Loucy (cell line): ENCODE data around the gene ZNF225.
A peak's percentile ranks its signal among the peaks of the same experiment; 100 is the strongest.

Experiments used
- H2AFZ ChIP-seq: fragments of 200-600 bp; sonication (generic); 2 replicates; pipeline ENCODE4 v1.6.0; 2016; ENCODE audit warnings: antibody characterized with exemption, mild to moderate bottlenecking, low read length, moderate library complexity
- H3F3A ChIP-seq: fragments of 200-600 bp; 2 replicates; pipeline ENCODE4 v1.6.0; 2016; ENCODE audit warnings: antibody characterized with exemption, low read depth, mild to moderate bottlenecking
- H3K27me3 ChIP-seq: fragments of 200-600 bp; sonication (generic); 2 replicates; pipeline ENCODE4 v1.6.1; 2014; ENCODE audit warnings: low read length, mild to moderate bottlenecking; ENCODE audit not compliant: insufficient read depth, poor library complexity, severe bottlenecking
- H3K36me3 ChIP-seq: fragments of 200-600 bp; sonication (generic); 2 replicates; pipeline ENCODE4 v1.6.1; 2016; ENCODE audit warnings: low read length; ENCODE audit not compliant: insufficient read depth
- H3K4me1 ChIP-seq: fragments of 200-600 bp; sonication (generic); 2 replicates; pipeline ENCODE4 v1.5.1; 2014; ENCODE audit warnings: low read length, mild to moderate bottlenecking; ENCODE audit not compliant: insufficient read depth, poor library complexity, severe bottlenecking
- H3K4me2 ChIP-seq: fragments of 200-600 bp; sonication (generic); 2 replicates; pipeline ENCODE4 v1.6.0; 2014; ENCODE audit warnings: antibody characterized with exemption, low read length, low read depth, mild to moderate bottlenecking; ENCODE audit not compliant: poor library complexity, severe bottlenecking
- H3K4me3 ChIP-seq: fragments of 200-600 bp; sonication (generic); 2 replicates; pipeline ENCODE4 v1.5.1; 2014; ENCODE audit warnings: low read length, mild to moderate bottlenecking, mixed read lengths; ENCODE audit not compliant: poor library complexity, severe bottlenecking
- H3K79me2 ChIP-seq: fragments of 200-600 bp; sonication (generic); 2 replicates; pipeline ENCODE4 v1.6.1; 2014; ENCODE audit warnings: low read length; ENCODE audit not compliant: insufficient read depth
- H3K9ac ChIP-seq: fragments of 200-600 bp; sonication (generic); 2 replicates; pipeline ENCODE4 v1.6.0; 2014; ENCODE audit warnings: mild to moderate bottlenecking, low read depth, low read length, moderate library complexity; ENCODE audit not compliant: poor library complexity, severe bottlenecking
- H3K9me2 ChIP-seq: fragments of 200-600 bp; sonication (generic); replicated peaks from 2 replicates; pipeline ENCODE4 v1.6.1; 2016; ENCODE audit warnings: low read depth, low read length, mixed read lengths
- H3K9me3 ChIP-seq: fragments of 200-600 bp; sonication (generic); 2 replicates; pipeline ENCODE4 v1.6.1; 2014; ENCODE audit warnings: mild to moderate bottlenecking, antibody characterized with exemption, low read length, low read depth; ENCODE audit not compliant: insufficient read depth
- H4K20me1 ChIP-seq: fragments of 200-600 bp; sonication (generic); 2 replicates; pipeline ENCODE4 v1.6.0; 2014; ENCODE audit warnings: antibody characterized with exemption, low read length, mild to moderate bottlenecking; ENCODE audit not compliant: insufficient read depth, poor library complexity, severe bottlenecking
- EZH2phosphoT487 ChIP-seq: fragments of 200-600 bp; IDR thresholded peaks from 2 replicates; pipeline ENCODE4 v1.6.1; 2018; ENCODE audit warnings: antibody characterized with exemption, mild to moderate bottlenecking, moderate library complexity, borderline replicate concordance
- TF ChIP-seq, protein P1 (sequence below): fragments of 200-600 bp; sonication (generic); conservative IDR thresholded peaks from 2 replicates; pipeline ENCODE4 v1.5.1; 2014; ENCODE audit warnings: mild to moderate bottlenecking, antibody characterized with exemption, low read length

The ZNF225 gene

DNA sequence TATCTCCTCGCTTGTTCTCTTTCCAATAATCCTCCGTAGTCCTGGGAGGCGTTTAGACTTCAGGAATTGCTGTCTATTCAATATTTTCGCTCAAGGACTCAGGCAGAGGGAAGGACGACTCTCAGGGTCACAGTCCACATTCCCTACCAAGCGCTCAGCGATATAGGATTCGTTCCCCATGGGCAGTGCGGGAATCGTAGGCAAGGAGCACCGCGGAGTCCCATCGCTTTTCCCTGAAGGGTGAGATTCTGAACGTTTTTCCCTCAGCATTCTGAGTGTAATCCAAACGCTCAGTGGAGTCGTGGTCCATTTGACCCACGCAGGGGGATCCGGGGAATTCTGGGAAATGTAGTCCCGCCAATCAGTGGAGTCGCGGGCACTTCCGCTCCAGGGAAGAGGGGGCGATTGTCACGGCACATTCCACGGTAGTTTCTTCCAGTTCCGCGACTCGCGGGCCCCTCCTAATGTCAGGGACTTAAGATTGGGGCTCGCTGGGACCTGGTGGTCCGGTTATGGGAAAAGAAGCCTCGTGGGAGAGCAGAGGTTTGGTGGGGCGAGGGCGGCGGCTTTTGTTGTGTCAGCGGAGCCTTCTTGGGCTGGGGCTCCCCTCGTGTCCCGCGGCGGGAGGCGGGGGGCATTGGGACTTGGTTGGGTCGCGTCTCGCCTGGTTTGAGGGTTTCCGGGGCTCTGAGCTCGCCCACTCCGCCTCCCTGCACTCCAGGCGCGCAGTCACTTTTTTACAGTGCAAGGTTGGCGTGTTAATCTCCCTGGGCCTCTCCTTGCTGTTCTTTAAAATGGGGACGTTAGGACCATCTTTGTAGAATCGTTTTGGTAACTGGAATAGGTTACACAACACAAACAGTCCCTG lies 28.2 kb downstream of the ZNF225 start, which contains the start of gene ZNF234:
Gene ZNF234, plus strand, starts transcription at position 364 of the 868 bp plus-strand sequence. CDS start 3,079 bp downstream, outside the sequence.
- H3K79me2 ChIP-seq, result peaks cover 12% of the 10 kb centered on the region
- H3K27me3 ChIP-seq, result no peaks in the 10 kb centered on the region
- no peaks in the 10 kb centered on the region for H3K9me3 ChIP-seq
- peak within 1 kb of the TSS; percentile 71 for H3K9ac ChIP-seq
- no peaks in the 10 kb centered on the region for H3K9me2 ChIP-seq
- H3K4me2 ChIP-seq, result peak within 1 kb of the TSS; percentile 99
- peaks cover 16% of the 10 kb centered on the region for H3K4me1 ChIP-seq
- H3K4me3 ChIP-seq, result peak within 1 kb of the TSS; percentile 90
- no peaks in the 10 kb centered on the region for H4K20me1 ChIP-seq
- TF ChIP-seq, protein P1, sequence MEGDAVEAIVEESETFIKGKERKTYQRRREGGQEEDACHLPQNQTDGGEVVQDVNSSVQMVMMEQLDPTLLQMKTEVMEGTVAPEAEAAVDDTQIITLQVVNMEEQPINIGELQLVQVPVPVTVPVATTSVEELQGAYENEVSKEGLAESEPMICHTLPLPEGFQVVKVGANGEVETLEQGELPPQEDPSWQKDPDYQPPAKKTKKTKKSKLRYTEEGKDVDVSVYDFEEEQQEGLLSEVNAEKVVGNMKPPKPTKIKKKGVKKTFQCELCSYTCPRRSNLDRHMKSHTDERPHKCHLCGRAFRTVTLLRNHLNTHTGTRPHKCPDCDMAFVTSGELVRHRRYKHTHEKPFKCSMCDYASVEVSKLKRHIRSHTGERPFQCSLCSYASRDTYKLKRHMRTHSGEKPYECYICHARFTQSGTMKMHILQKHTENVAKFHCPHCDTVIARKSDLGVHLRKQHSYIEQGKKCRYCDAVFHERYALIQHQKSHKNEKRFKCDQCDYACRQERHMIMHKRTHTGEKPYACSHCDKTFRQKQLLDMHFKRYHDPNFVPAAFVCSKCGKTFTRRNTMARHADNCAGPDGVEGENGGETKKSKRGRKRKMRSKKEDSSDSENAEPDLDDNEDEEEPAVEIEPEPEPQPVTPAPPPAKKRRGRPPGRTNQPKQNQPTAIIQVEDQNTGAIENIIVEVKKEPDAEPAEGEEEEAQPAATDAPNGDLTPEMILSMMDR, result no peak
- TF ChIP-seq EZH2phosphoT487, result no peak
- H2AFZ ChIP-seq, result peak within 1 kb of the TSS; percentile 98
- H3K36me3 ChIP-seq, result no peaks in the 10 kb centered on the region
- no peaks in the 10 kb centered on the region for H3F3A ChIP-seq

- H3K9ac ChIP-seq, result peak overlapping the region; percentile 71
- no peaks in the 10 kb centered on the region for H3K36me3 ChIP-seq
- H3K4me1 ChIP-seq, result peaks cover 16% of the 10 kb centered on the region
- no peaks in the 10 kb centered on the region for H3F3A ChIP-seq
- peak overlapping the region; percentile 90 for H3K4me3 ChIP-seq
- TF ChIP-seq, protein P1, result no peak
- no peak for TF ChIP-seq EZH2phosphoT487
- H2AFZ ChIP-seq, result peak overlapping the region; percentile 98
- peaks cover 12% of the 10 kb centered on the region for H3K79me2 ChIP-seq
- no peaks in the 10 kb centered on the region for H3K27me3 ChIP-seq
- H4K20me1 ChIP-seq, result no peaks in the 10 kb centered on the region
- no peaks in the 10 kb centered on the region for H3K9me3 ChIP-seq
- peak overlapping the region; percentile 99 for H3K4me2 ChIP-seq
- no peaks in the 10 kb centered on the region for H3K9me2 ChIP-seq
Measured at GRCh38 chr19:44142059-44142433, 28.8 kb downstream of the ZNF225 start.

DNA sequence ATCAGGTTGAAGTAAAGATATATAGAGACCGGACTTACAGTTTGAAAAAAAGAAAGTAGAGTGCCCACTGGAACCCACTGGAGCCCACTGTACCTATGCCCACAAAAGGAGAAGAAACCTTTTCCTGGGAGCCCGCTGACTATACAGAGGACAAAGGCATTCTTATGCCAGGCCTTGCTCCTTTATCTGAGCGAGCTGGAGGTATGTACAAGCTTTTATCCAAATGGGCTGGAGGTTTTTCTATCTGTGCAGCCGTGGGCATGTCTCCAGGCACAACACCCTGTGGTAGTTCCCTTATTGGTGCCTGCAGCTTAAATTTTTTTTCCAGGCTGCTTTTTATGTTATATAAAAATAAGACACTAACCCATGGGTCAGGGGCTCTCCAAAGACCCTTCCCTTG lies 36.6 kb downstream of the ZNF225 start:
- no peak overlapping the region for H3K9ac ChIP-seq
- H2AFZ ChIP-seq, result no peak overlapping the region
- no peaks in the 10 kb centered on the region for H3K79me2 ChIP-seq
- no peaks in the 10 kb centered on the region for H3K9me3 ChIP-seq
- peaks cover 18% of the 10 kb centered on the region; the same call in 1 of the 2 replicates for H3K36me3 ChIP-seq
- H3K4me1 ChIP-seq, result no peaks in the 10 kb centered on the region
- H4K20me1 ChIP-seq, result no peaks in the 10 kb centered on the region
- no peak overlapping the region for H3K4me2 ChIP-seq
- no peak overlapping the region for H3K4me3 ChIP-seq
- H3K9me2 ChIP-seq, result no peaks in the 10 kb centered on the region
- TF ChIP-seq, protein P1, result no peak
- TF ChIP-seq EZH2phosphoT487, result no peak
- H3F3A ChIP-seq, result no peaks in the 10 kb centered on the region
- H3K27me3 ChIP-seq, result no peaks in the 10 kb centered on the region
